CD4-positive, alpha-beta T cell treated with Interferon gamma for 1 hour (primary cell): ENCODE data around the gene TIMP3.

Source experiments
- DNase-seq: peaks from one replicate; pipeline ENCODE4 v3.0.0-alpha.2; 2020

Gene TIMP3

GRCh38 chr22:32788904-32789624 lies 12.4 kb upstream of the TIMP3 start:
- no peak for DNase-seq

- no peak for DNase-seq
Measured at GRCh38 chr22:32789797-32790620, 11.5 kb upstream of the TIMP3 start.

- no peak for DNase-seq
Measured at GRCh38 chr22:32791056-32791455, 10.4 kb upstream of the TIMP3 start.

GRCh38 chr22:32791485-32791884 lies 10.0 kb upstream of the TIMP3 start:
- DNase-seq: no peak

- no peak for DNase-seq
Measured at GRCh38 chr22:32793589-32793988, 7.9 kb upstream of the TIMP3 start.

- DNase-seq: no peak
Measured at GRCh38 chr22:32794449-32795213, 6.9 kb upstream of the TIMP3 start.

- no peak for DNase-seq
Measured at GRCh38 chr22:32795214-32795596, 6.3 kb upstream of the TIMP3 start.

GRCh38 chr22:32796865-32797573 lies 4.5 kb upstream of the TIMP3 start:
- DNase-seq: peak; percentile 35

- DNase-seq: no peak
Measured at GRCh38 chr22:32799496-32799895, 2.0 kb upstream of the TIMP3 start.

- no peak for DNase-seq
Measured at GRCh38 chr22:32800158-32800882, 1.2 kb upstream of the TIMP3 start.

- DNase-seq: no peak
Measured at GRCh38 chr22:32800994-32801536, 440 bp upstream of the TIMP3 start.

- no peak for DNase-seq
Measured at GRCh38 chr22:32802237-32802765, 796 bp downstream of the TIMP3 start.

GRCh38 chr22:32803020-32803737 lies 1.7 kb downstream of the TIMP3 start:
- DNase-seq: no peak

- DNase-seq: no peak
Measured at GRCh38 chr22:32803738-32804435, 2.4 kb downstream of the TIMP3 start.

GRCh38 chr22:32804531-32805360 lies 3.2 kb downstream of the TIMP3 start:
- no peak for DNase-seq

- no peak for DNase-seq
Measured at GRCh38 chr22:32805361-32805881, 3.9 kb downstream of the TIMP3 start.

GRCh38 chr22:32806296-32806695 lies 4.8 kb downstream of the TIMP3 start:
- no peak for DNase-seq

GRCh38 chr22:32808038-32808445 lies 6.5 kb downstream of the TIMP3 start:
- no peak for DNase-seq
